ENCODE data around the gene WRAP73. TPM values are rescaled to one million over a fixed set of nuclear protein-coding genes. Genes with fewer than 3 reads are reported as not detected.

Gene WRAP73
- total RNA-seq, 1 donor from 2014 or later: 47.7 TPM

DNA sequence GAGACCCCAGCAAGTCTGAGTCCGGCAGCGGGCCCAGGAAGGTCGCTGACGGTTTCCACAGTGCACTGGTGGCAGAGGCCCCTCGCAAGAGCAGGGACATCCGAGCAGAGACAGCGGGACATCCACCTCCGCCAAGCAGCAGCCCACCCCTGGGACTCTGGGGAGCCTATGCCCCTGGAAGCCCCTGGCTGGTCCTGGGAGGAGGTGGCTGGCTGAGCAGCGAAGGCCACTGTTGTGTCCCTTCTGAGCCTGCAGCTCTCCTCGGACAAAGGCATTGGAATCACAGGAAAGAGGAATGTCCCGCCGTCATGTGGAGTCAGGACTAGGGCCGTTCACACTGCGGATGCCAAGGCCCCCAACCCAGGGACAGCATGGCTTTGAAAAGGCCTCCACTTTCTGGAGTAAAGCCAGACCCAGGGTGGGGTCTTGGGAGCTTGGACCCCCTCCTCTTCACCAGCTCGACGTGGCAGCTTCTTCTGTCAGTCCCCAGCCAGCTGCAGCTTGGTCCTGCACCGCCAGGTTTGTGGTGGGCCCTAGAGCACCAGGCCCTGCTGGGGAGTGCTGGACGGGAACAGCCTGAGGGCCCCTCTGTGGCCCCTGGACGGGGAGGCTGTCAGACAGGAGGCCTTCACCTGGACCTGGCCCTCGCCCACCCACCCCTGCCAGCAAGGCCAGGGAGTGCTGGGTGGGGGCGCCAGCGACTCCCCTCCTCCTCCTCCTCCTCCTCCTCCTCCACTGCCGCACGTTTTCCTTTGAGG, 40.0 kb downstream of the WRAP73 start:
- Mint-ChIP-seq H3K36me3 (ENCODE audit: unreplicated experiment) (no peaks in the 10 kb centered on the region), H3K4me1 (ENCODE audit: low read depth, unreplicated experiment) (peaks cover 29% of the 10 kb centered on the region), H3K27me3 (ENCODE audit: unreplicated experiment) (peaks cover 8% of the 10 kb centered on the region), H3K27ac (ENCODE audit: unreplicated experiment) (peak overlapping the region; percentile 82), H3K9me3 (ENCODE audit: unreplicated experiment) (peaks cover 4% of the 10 kb centered on the region), H3K4me3 (ENCODE audit: unreplicated experiment) (peak overlapping the region; percentile 87)
- no peak for TF ChIP-seq CTCF (IDR thresholded peaks at IDR 0.05; ENCODE audit: partially characterized antibody, unreplicated experiment)
- DNase-seq: peak; percentile 43

DNA sequence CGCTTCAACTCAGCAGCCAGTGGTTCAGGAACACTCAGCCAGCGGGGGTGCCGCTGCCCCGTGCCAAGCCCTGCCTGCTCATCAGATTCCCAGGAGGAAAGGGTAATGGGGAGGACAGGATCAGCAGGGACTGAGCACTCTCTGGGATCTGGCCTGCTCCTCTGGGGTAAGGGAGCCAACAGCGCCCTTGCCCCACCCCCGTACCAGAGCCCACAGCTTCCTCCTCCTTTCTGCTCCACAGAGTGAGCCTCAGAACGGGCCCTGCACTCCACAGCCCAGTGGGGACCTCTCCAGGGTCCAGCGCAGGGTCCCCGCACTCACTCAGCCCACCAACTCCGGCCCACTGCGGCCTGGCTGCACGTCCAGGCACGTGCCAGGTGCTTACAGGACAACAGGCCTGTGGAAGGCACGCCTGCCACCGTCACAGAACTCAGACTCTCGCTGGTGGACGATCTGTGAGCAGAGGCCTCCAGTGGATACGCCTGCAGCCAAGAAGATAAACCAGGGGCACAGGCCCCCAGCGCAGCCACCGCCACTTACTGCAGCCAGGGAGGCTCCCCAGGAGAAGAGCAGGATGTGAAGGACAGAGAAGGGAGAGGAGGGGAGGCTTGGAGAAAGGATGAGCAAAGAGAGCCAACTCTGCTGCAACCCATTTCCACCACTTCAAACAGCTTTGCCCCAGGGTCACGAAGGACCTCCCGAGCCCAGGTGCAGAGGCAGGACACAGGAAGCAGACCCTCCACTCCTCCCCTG, 40.7 kb downstream of the WRAP73 start:
- Mint-ChIP-seq H3K27me3 (ENCODE audit: unreplicated experiment) (peaks cover 8% of the 10 kb centered on the region), H3K9me3 (ENCODE audit: unreplicated experiment) (peaks cover 4% of the 10 kb centered on the region), H3K36me3 (ENCODE audit: unreplicated experiment) (no peaks in the 10 kb centered on the region), H3K4me1 (ENCODE audit: low read depth, unreplicated experiment) (peaks cover 25% of the 10 kb centered on the region), H3K4me3 (ENCODE audit: unreplicated experiment) (peak overlapping the region; percentile 74), H3K27ac (ENCODE audit: unreplicated experiment) (peak overlapping the region; percentile 5)
- no peak for TF ChIP-seq CTCF (IDR thresholded peaks at IDR 0.05; ENCODE audit: partially characterized antibody, unreplicated experiment)
- no peak for DNase-seq

DNA sequence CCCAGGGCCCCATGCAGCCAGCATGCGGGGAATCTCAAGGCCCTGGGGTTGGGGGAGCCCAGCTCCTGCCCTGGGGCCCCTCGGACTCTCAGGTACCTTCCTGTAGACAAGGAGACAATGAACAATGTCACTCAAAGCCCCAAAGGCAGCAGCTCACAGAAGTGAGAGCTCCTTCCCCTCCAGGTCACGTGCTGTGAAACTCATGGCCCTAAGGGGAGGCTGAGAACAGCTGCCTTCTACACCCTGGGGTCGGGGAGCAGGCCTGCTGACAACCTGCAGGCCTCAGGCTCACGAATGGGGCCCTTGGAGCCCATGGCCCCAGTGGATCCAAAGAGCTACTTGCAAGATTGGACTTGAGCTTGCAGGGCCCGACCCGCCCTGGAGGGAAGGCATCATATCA, 41.7 kb downstream of the WRAP73 start:
- peak overlapping the region; percentile 70 for H3K27ac Mint-ChIP-seq (ENCODE audit: unreplicated experiment)
- H3K9me3 Mint-ChIP-seq (ENCODE audit: unreplicated experiment): peaks cover 4% of the 10 kb centered on the region
- H3K27me3 Mint-ChIP-seq (ENCODE audit: unreplicated experiment): peaks cover 8% of the 10 kb centered on the region
- DNase-seq: no peak
- TF ChIP-seq CTCF (IDR thresholded peaks at IDR 0.05; ENCODE audit: partially characterized antibody, unreplicated experiment): no peak
- H3K36me3 Mint-ChIP-seq (ENCODE audit: unreplicated experiment): no peaks in the 10 kb centered on the region
- H3K4me1 Mint-ChIP-seq (ENCODE audit: low read depth, unreplicated experiment): peaks cover 21% of the 10 kb centered on the region
- H3K4me3 Mint-ChIP-seq (ENCODE audit: unreplicated experiment): peak overlapping the region; percentile 38

DNA sequence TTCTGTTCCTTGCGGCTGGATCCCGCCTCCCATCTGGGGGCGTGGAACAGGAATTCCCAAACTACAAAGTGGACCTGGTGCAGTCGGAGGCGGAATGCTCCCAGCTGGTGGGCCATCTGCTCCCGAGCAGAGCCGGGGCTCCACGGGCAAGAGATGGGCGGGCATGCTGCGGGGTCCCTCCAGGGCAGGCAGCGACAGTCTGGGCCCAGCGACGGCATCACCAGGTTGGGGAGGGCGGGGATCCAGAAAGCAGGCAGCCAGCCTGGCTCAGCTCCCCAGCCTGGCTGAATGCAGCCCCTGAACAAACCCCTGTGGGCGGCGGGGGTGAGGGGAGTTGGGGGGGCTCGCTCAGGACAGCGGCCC, 42.2 kb downstream of the WRAP73 start:
- Mint-ChIP-seq H3K9me3 (ENCODE audit: unreplicated experiment) (peaks cover 4% of the 10 kb centered on the region), H3K4me3 (ENCODE audit: unreplicated experiment) (no peak overlapping the region), H3K36me3 (ENCODE audit: unreplicated experiment) (no peaks in the 10 kb centered on the region), H3K27ac (ENCODE audit: unreplicated experiment) (no peak overlapping the region), H3K27me3 (ENCODE audit: unreplicated experiment) (peaks cover 8% of the 10 kb centered on the region), H3K4me1 (ENCODE audit: low read depth, unreplicated experiment) (peaks cover 21% of the 10 kb centered on the region)
- TF ChIP-seq CTCF (IDR thresholded peaks at IDR 0.05; ENCODE audit: partially characterized antibody, unreplicated experiment): no peak
- peak; percentile 65 for DNase-seq

Data from glutamatergic neuron (in vitro differentiated cells).